K562 (cell line): Measurements from ENCODE around the gene BNC2. TPM values are rescaled to one million over a fixed set of nuclear protein-coding genes. Genes with fewer than 3 reads are reported as not detected.

Experiments used
- ATAC-seq: fragments of 200-7000 bp; cut with Tn5 transposase; 3 replicates; pipeline ENCODE4 v1.9.1; 2020; ENCODE audit warnings: moderate library complexity
- BruUV-seq: library from RNA; stranded (reverse); fragments of 400-500 nt; replicated peaks from 2 replicates; lab custom pipeline; 2021; lab: Mats Ljungman, UMichigan
- CTCF ChIA-PET: fragments of 300-600 bp; formaldehyde crosslinking; extraction: SDS; loops from one replicate; lab custom pipeline; 2021; ENCODE audit warnings: low intra/inter-chr PET ratio; lab: Yijun Ruan, JAX
- POLR2A ChIA-PET: fragments of 300-600, 350-650 bp; sonication (Branson Sonifier 250); formaldehyde crosslinking; extraction: SDS; loops from one replicate; lab custom pipeline; 2021; ENCODE audit warnings: antibody characterized with exemption, inconsistent platforms; lab: Yijun Ruan, JAX
- DNase-seq, 4 experiments: peaks; one replicate each; pipeline versions ENCODE4 v3.0.0 to v3.0.0-alpha.2; 2011 to 2018; ENCODE audit warnings: low spot score in 3 of 4, mixed read lengths in 3 of 4; ENCODE audit errors: extremely low read depth in 1 of 4
- FAIRE-seq: peaks from 2 replicates; lab custom pipeline; 2011; peaks lifted over from hg19 to GRCh38; lab: Jason Lieb, UNC
- H2AFZ ChIP-seq: 2 replicates; pipeline ENCODE4 v1.6.0; 2011; ENCODE audit warnings: low read depth, low read length, control low read depth, inconsistent platforms
- H3K27ac ChIP-seq: fragments of 200-600 bp; 3 replicates; pipeline ENCODE4 v1.8.0; 2011; ENCODE audit warnings: low read depth, mild to moderate bottlenecking, control low read depth, inconsistent platforms, low read length, moderate library complexity, mixed read lengths; ENCODE audit errors: extremely low read depth
- H3K27me3 ChIP-seq, 2 experiments: fragments of 300-600 bp in 1 of 2; 2 replicates in 1 of 2; 3 replicates in 1 of 2; pipeline versions ENCODE4 v1.6.0 to v1.8.0; 2011; ENCODE audit warnings: inconsistent platforms in 2 of 2, low read length in 2 of 2, mild to moderate bottlenecking in 1 of 2, mixed read lengths in 1 of 2, moderate library complexity in 1 of 2; ENCODE audit not compliant: control insufficient read depth in 2 of 2, insufficient read depth in 2 of 2
- H3K36me3 ChIP-seq: fragments of 300-600 bp; 3 replicates; pipeline ENCODE4 v1.8.0; 2011; ENCODE audit warnings: mild to moderate bottlenecking, low read length, inconsistent platforms; ENCODE audit not compliant: control insufficient read depth, insufficient read depth
- H3K4me1 ChIP-seq, 2 experiments: fragments of 200-600 bp in 1 of 2; replicated peaks in 1 of 2; 2 replicates in 1 of 2; 3 replicates in 1 of 2; pipeline versions ENCODE4 v1.5.1 to v1.8.0; 2011; ENCODE audit warnings: inconsistent platforms in 2 of 2, low read length in 2 of 2, mild to moderate bottlenecking in 1 of 2, mixed read lengths in 1 of 2, moderate library complexity in 1 of 2; ENCODE audit not compliant: control insufficient read depth in 2 of 2, insufficient read depth in 2 of 2
- H3K4me2 ChIP-seq: 2 replicates; pipeline ENCODE4 v1.6.1; 2011; ENCODE audit warnings: low read length, control low read depth, inconsistent platforms, mixed read lengths; ENCODE audit not compliant: insufficient read depth
- H3K4me3 ChIP-seq: fragments of 200-600 bp; sonication (generic), shearing (Covaris generic); 2 replicates; pipeline ENCODE4 v1.5.1; 2016; ENCODE audit warnings: control low read depth, inconsistent platforms
- H3K79me2 ChIP-seq: fragments of 200-600 bp; 3 replicates; pipeline ENCODE4 v1.8.0; 2011; ENCODE audit warnings: low read length, inconsistent platforms; ENCODE audit not compliant: control insufficient read depth, insufficient read depth
- H3K9ac ChIP-seq, 2 experiments: 2 replicates each; pipeline versions ENCODE4 v1.6.0 to v1.6.1; 2011; ENCODE audit warnings: low read depth in 2 of 2, low read length in 2 of 2, control low read depth in 1 of 2, inconsistent platforms in 1 of 2, mild to moderate bottlenecking in 1 of 2, mixed read lengths in 1 of 2; ENCODE audit not compliant: insufficient read depth in 1 of 2
- H3K9me1 ChIP-seq: one replicate; pipeline ENCODE4 v1.6.0; 2011; ENCODE audit warnings: inconsistent platforms, mild to moderate bottlenecking, low read length, moderate library complexity; ENCODE audit not compliant: control insufficient read depth, insufficient read depth
- H3K9me3 ChIP-seq: replicated peaks from 2 replicates; pipeline ENCODE4 v1.5.1; 2011; ENCODE audit warnings: low read depth, low read length, inconsistent platforms; ENCODE audit not compliant: control insufficient read depth, insufficient read depth
- H4K20me1 ChIP-seq: replicated peaks from 2 replicates; pipeline ENCODE4 v1.6.1; 2011; ENCODE audit warnings: low read length, inconsistent platforms, mixed read lengths; ENCODE audit not compliant: control insufficient read depth, insufficient read depth
- ELF1 ChIP-seq: fragments of 200-800 bp; sonication (Bioruptor generic); IDR thresholded peaks from 2 replicates; pipeline ENCODE4 v1.6.1; 2016; ENCODE audit warnings: missing genetic modification characterization, missing compliant biosample characterization
- ESRRB ChIP-seq: fragments of 250-450 bp; sonication (Bioruptor Pico); IDR thresholded peaks from 2 replicates; pipeline ENCODE4 v1.5.0; 2020; ENCODE audit warnings: mild to moderate bottlenecking, moderate library complexity, borderline replicate concordance
- HBP1 ChIP-seq: fragments of 450-650 bp; formaldehyde crosslinking; IDR thresholded peaks from 2 replicates; pipeline ENCODE4 v1.4.0; 2022; ENCODE audit warnings: missing genetic modification characterization
- LEF1 ChIP-seq: fragments of 450-650 bp; IDR thresholded peaks from 2 replicates; pipeline ENCODE4 v1.6.1; 2016; ENCODE audit warnings: mild to moderate bottlenecking
- SMAD2 ChIP-seq: fragments of 150-350 bp; IDR thresholded peaks from 2 replicates; pipeline ENCODE4 v1.6.1; 2014; ENCODE audit warnings: low read depth, mild to moderate bottlenecking, low read length
- SMARCE1 ChIP-seq: fragments of 450-650 bp; IDR thresholded peaks from 2 replicates; pipeline ENCODE4 v1.7.1; 2016; ENCODE audit warnings: mild to moderate bottlenecking
- THAP7 ChIP-seq: fragments of 250-450 bp; sonication (Bioruptor Pico); IDR thresholded peaks from 2 replicates; pipeline ENCODE4 v1.5.0; 2021
- ZNF197 ChIP-seq: fragments of 200-800 bp; sonication (Bioruptor generic); IDR thresholded peaks from 2 replicates; pipeline ENCODE4 v1.6.1; 2016; ENCODE audit warnings: low read depth, missing genetic modification characterization, missing compliant biosample characterization
- ZNF224 ChIP-seq: sonication (generic); formaldehyde crosslinking; IDR thresholded peaks from 2 replicates; pipeline ENCODE4 v1.8.0; 2022; ENCODE audit warnings: mild to moderate bottlenecking, missing genetic modification reagents
- ZNF589 ChIP-seq: fragments of 200-800 bp; sonication (Bioruptor generic); IDR thresholded peaks from 2 replicates; pipeline ENCODE4 v1.6.1; 2016; ENCODE audit warnings: low read depth, missing genetic modification characterization, missing compliant biosample characterization
- ZNF778 ChIP-seq: fragments of 450-650 bp; formaldehyde crosslinking; IDR thresholded peaks from 2 replicates; pipeline ENCODE4 v1.4.0; 2020; ENCODE audit warnings: mild to moderate bottlenecking, moderate library complexity
- WGBS: fragments of 100-300 bp; shearing (Covaris generic); methylation state at CpG from one replicate; pipeline ENCODE4 v1.1.6; 2016; ENCODE audit warnings: low coverage, mixed read lengths; ENCODE audit not compliant: insufficient coverage; ENCODE audit errors: missing lambda C conversion rate; 5-methylcytosine and 5-hydroxymethylcytosine counted together
- in situ Hi-C: fragments of 300-500 bp; cut with MboI; formaldehyde crosslinking; loops from 4 replicates; pipeline ENCODE4 v1.15.0; 2018; ENCODE audit warnings: inconsistent platforms, mixed read lengths
- intact Hi-C: fragments of 100-400 bp; cut with micrococcal nuclease; formaldehyde crosslinking; loops from 2 replicates; pipeline ENCODE4 v1.14.2; 2022
- polyA plus RNA-seq, 8 experiments: library from polyadenylated mRNA; depleted of rRNA in 4 of 8; stranded (reverse) in 5 of 8; unstranded in 3 of 8; fragments of >200 nt; fragmentation: Nextera tagmentation in 2 of 8; fragmentation: Illumina TruSeq in 1 of 8; extraction: Ambion mirVana in 2 of 8; extraction: Trizol in 1 of 8; gene quantifications; 2 replicates each; pipeline versions ENCODE4 v1.2.1 to v1.2.3, GENCODE V29; 2011 to 2014; ENCODE audit warnings: inconsistent platforms in 1 of 8, missing spikeins in 1 of 8
- total RNA-seq, 7 experiments: library from RNA; depleted of rRNA in 6 of 7; stranded (reverse); fragments of >200 nt in 6 of 7; fragmentation: Illumina TruSeq in 2 of 7; extraction: Trizol in 2 of 7; gene quantifications; 2 replicates each; pipeline versions ENCODE4 v1.2.1 to v1.2.3, GENCODE V29; 2011 to 2021; ENCODE audit warnings: low replicate concordance in 1 of 7
- TF ChIP-seq, protein P1 (sequence below): sonication (generic); formaldehyde crosslinking; IDR thresholded peaks from 2 replicates; pipeline ENCODE4 v1.8.0; 2022; ENCODE audit warnings: mild to moderate bottlenecking, missing genetic modification reagents
- TF ChIP-seq, protein P2 (sequence below): sonication (generic); formaldehyde crosslinking; IDR thresholded peaks from 2 replicates; pipeline ENCODE4 v1.8.0; 2022; ENCODE audit warnings: missing genetic modification reagents, mild to moderate bottlenecking, moderate library complexity, borderline replicate concordance

The BNC2 gene
- total and polyA plus RNA-seq, 9 of the 15 experiments (the other 6 are each of a cell fraction or from before 2014, with no cell fraction given), result not detected

GRCh38 chr9:16625811-16626210 lies 244.7 kb downstream of the BNC2 start (continued):
- TF ChIP-seq, protein P1, sequence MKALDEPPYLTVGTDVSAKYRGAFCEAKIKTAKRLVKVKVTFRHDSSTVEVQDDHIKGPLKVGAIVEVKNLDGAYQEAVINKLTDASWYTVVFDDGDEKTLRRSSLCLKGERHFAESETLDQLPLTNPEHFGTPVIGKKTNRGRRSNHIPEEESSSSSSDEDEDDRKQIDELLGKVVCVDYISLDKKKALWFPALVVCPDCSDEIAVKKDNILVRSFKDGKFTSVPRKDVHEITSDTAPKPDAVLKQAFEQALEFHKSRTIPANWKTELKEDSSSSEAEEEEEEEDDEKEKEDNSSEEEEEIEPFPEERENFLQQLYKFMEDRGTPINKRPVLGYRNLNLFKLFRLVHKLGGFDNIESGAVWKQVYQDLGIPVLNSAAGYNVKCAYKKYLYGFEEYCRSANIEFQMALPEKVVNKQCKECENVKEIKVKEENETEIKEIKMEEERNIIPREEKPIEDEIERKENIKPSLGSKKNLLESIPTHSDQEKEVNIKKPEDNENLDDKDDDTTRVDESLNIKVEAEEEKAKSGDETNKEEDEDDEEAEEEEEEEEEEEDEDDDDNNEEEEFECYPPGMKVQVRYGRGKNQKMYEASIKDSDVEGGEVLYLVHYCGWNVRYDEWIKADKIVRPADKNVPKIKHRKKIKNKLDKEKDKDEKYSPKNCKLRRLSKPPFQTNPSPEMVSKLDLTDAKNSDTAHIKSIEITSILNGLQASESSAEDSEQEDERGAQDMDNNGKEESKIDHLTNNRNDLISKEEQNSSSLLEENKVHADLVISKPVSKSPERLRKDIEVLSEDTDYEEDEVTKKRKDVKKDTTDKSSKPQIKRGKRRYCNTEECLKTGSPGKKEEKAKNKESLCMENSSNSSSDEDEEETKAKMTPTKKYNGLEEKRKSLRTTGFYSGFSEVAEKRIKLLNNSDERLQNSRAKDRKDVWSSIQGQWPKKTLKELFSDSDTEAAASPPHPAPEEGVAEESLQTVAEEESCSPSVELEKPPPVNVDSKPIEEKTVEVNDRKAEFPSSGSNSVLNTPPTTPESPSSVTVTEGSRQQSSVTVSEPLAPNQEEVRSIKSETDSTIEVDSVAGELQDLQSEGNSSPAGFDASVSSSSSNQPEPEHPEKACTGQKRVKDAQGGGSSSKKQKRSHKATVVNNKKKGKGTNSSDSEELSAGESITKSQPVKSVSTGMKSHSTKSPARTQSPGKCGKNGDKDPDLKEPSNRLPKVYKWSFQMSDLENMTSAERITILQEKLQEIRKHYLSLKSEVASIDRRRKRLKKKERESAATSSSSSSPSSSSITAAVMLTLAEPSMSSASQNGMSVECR, result no peak
- TF ChIP-seq ZNF589, result no peak
- TF ChIP-seq ZNF778 (CRISPR knock-in tag), result no peak
- no peak for TF ChIP-seq ZNF224 (CRISPR knock-in tag)
- TF ChIP-seq THAP7 (CRISPR knock-in tag), result no peak
- TF ChIP-seq, all 486 proteins: peak for 0

DNA sequence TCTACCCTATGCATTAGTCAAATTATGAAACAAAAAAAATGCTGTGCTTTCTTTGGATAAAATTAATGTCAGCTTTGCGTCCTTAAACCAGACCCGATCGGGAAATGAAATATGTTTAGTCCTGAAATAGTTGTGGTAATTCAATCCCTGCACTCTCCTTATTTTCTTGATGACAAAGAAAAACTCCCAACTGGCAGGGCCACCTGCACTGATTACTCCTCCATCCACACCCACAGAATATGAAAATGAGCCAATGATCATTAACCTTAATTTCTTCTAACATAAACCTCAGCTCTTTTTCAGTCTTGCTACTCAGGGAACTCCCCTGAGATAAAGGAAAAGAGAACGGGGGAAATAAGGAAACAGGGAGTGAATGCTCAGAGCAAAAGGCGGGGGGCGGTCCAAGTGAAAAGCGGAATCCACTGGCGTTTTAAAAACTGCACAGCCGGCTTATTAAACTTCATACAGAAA lies 245.3 kb downstream of the BNC2 start:
- TF ChIP-seq SMARCE1 (no peak), HBP1 (CRISPR knock-in tag) (no peak), ESRRB (CRISPR knock-in tag) (no peak), LEF1 (no peak), SMAD2 (no peak), ELF1 (tag) (no peak), ZNF197 (CRISPR knock-in tag) (no peak)
- TF ChIP-seq, protein P2, sequence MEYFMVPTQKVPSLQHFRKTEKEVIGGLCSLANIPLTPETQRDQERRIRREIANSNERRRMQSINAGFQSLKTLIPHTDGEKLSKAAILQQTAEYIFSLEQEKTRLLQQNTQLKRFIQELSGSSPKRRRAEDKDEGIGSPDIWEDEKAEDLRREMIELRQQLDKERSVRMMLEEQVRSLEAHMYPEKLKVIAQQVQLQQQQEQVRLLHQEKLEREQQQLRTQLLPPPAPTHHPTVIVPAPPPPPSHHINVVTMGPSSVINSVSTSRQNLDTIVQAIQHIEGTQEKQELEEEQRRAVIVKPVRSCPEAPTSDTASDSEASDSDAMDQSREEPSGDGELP (CRISPR knock-in tag), result no peak
- in situ Hi-C loops, result no loop called here
- ATAC-seq, result no peak
- intact Hi-C loops, result no loop called here
- Histone ChIP-seq H3K9me1 (no peaks in the 10 kb centered on the region), H3K79me2 (no peaks in the 10 kb centered on the region), H4K20me1 (no peaks in the 10 kb centered on the region), H3K9ac (no peak overlapping the region), H3K4me3 (no peak overlapping the region), H3K36me3 (no peaks in the 10 kb centered on the region), H3K27me3 (no peaks in the 10 kb centered on the region), H3K9me3 (no peaks in the 10 kb centered on the region), H3K4me1 (no peaks in the 10 kb centered on the region), H3K4me2 (no peak overlapping the region), H3K27ac (no peak overlapping the region), H2AFZ (no peak overlapping the region)
- CTCF ChIA-PET, result no interaction called here
- DNase-seq, result no peak
- no TSS peak for BruUV-seq
- WGBS, result 3% methylated on average over 6 of the region's 9 CpGs
- FAIRE-seq, result no peak
- POLR2A ChIA-PET, result no interaction called here
